Tibial nerve (tissue), 4 donors: ENCODE results near the gene SCG5.

Source experiments
- EP300 ChIP-seq, 2 donors: sonication (generic); formaldehyde crosslinking; IDR thresholded peaks; one replicate each; pipeline ENCODE4 v1.6.1; 2017; ENCODE audit warnings: antibody characterized with exemption in 2 of 2, mild to moderate bottlenecking in 1 of 2
- POLR2A ChIP-seq, 2 donors: fragments of 450-650 bp; IDR thresholded peaks; one replicate each; pipeline ENCODE4 v1.6.1; 2017; ENCODE audit warnings: antibody characterized with exemption in 2 of 2, mild to moderate bottlenecking in 2 of 2, moderate library complexity in 2 of 2
- TF ChIP-seq, protein P1 (sequence below), 5 experiments: fragments of 200-600 bp in 3 of 5; fragments of 450-650 bp in 2 of 5; sonication (generic) in 3 of 5; IDR thresholded peaks; one replicate each; pipeline ENCODE4 v1.5.1; 2016 to 2019; ENCODE audit warnings: antibody characterized with exemption in 5 of 5, mild to moderate bottlenecking in 3 of 5, moderate library complexity in 2 of 5

DNA sequence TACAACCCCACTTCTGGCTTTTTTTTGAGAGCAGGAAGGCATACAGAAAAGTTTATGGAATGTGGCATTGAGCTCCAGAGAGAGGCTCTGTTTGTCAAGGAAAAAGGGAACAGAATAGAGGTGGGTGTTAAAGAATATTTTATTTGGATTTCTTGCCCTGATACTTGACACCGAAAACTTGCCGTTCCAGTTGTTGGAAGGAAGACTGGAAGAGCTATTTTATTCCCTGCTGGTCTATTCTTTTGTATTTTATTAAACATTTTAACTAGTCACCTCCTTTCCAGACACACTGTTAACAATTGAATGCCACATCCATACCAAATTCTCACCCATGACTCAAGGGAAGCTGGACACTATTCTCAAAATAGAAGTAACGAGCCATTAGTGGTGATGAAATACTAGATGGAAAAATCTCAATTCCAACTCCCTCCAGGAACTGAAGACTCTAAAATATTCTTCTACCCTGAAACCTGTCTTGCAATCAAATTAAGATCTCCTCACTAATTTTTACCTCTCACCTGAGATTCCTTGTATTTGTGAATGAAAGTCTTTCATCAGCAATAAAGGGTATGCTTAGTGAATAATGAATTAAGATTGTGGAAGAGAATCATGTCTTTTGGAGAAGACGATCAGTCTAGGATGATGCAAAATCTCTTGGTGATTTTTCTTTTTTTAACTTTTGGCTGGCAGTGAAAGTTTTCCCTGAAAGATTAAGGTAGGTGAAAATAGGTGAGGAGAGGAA, 104.8 kb downstream of the SCG5 start:
- TF ChIP-seq, protein P1, sequence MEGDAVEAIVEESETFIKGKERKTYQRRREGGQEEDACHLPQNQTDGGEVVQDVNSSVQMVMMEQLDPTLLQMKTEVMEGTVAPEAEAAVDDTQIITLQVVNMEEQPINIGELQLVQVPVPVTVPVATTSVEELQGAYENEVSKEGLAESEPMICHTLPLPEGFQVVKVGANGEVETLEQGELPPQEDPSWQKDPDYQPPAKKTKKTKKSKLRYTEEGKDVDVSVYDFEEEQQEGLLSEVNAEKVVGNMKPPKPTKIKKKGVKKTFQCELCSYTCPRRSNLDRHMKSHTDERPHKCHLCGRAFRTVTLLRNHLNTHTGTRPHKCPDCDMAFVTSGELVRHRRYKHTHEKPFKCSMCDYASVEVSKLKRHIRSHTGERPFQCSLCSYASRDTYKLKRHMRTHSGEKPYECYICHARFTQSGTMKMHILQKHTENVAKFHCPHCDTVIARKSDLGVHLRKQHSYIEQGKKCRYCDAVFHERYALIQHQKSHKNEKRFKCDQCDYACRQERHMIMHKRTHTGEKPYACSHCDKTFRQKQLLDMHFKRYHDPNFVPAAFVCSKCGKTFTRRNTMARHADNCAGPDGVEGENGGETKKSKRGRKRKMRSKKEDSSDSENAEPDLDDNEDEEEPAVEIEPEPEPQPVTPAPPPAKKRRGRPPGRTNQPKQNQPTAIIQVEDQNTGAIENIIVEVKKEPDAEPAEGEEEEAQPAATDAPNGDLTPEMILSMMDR (IDR thresholded peaks at IDR 0.05), result no peak
- TF ChIP-seq POLR2A (IDR thresholded peaks at IDR 0.05) (no peak), EP300 (IDR thresholded peaks at IDR 0.05) (no peak)
